Measurements from ENCODE around the gene WDR1.

GRCh38 chr4:10040049-10040892 is 76.3 kb downstream of the WDR1 start:
- TF ChIP-seq CTCF (conservative IDR thresholded peaks at IDR 0.05 in 1 of 2, IDR thresholded peaks at IDR 0.05 in 1 of 2; ENCODE audit: low read depth in 1 of 2, low read length in 2 of 2) (no peak), EZH2 (IDR thresholded peaks at IDR 0.05; ENCODE audit: low read length, missing control alignments) (no peak)
